ENCODE results near the gene RAPGEF6. TPM values are rescaled to one million over a fixed set of nuclear protein-coding genes. Genes with fewer than 3 reads are reported as not detected.

Gene RAPGEF6
- total RNA-seq, 6 experiments from 2014 or later: 3.7 to 9.1 (median 7.6) TPM

DNA sequence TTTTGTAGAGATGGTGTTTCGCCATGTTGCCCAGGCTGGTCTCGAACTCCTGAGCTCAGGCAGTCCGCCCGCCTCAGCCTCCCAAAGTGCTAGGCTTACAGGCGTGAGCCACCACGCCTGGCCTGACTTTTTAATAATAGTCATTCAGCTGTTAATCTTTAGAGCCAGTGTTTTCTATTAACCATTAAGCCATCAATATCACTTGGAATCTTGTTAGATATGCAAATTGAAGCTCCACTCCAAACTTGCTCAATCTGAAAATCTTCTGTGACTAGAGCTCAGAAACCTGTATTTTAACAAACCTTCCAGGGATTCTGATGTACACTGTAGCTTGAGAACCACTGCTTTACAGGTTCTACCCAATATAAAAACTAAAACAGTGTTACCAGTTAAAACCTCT is 257.7 kb downstream of the RAPGEF6 start:
- Histone ChIP-seq H3K36me3 (no peaks in the 10 kb centered on the region), H3K4me1 (peaks cover 0 to 29% (median 2%) of the 10 kb centered on the region in 4 donors), H3K27ac (no peak overlapping the region), H3K27me3 (no peaks in the 10 kb centered on the region), H3K4me3 (no peak overlapping the region), H3K9me3 (no peaks in the 10 kb centered on the region)
- intact Hi-C loops (cut with DNase I): no loop called here
- 93% methylated on average over 6 of the region's 6 CpGs for WGBS (ENCODE audit: insufficient coverage, low coverage, low lambda C conversion rate, missing lambda C conversion rate)
- no peak for DNase-seq
- ATAC-seq: no peak
- TF ChIP-seq, protein P1, sequence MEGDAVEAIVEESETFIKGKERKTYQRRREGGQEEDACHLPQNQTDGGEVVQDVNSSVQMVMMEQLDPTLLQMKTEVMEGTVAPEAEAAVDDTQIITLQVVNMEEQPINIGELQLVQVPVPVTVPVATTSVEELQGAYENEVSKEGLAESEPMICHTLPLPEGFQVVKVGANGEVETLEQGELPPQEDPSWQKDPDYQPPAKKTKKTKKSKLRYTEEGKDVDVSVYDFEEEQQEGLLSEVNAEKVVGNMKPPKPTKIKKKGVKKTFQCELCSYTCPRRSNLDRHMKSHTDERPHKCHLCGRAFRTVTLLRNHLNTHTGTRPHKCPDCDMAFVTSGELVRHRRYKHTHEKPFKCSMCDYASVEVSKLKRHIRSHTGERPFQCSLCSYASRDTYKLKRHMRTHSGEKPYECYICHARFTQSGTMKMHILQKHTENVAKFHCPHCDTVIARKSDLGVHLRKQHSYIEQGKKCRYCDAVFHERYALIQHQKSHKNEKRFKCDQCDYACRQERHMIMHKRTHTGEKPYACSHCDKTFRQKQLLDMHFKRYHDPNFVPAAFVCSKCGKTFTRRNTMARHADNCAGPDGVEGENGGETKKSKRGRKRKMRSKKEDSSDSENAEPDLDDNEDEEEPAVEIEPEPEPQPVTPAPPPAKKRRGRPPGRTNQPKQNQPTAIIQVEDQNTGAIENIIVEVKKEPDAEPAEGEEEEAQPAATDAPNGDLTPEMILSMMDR (IDR thresholded peaks at IDR 0.05): no peak
- TF ChIP-seq POLR2A (IDR thresholded peaks at IDR 0.05): no peak

DNA sequence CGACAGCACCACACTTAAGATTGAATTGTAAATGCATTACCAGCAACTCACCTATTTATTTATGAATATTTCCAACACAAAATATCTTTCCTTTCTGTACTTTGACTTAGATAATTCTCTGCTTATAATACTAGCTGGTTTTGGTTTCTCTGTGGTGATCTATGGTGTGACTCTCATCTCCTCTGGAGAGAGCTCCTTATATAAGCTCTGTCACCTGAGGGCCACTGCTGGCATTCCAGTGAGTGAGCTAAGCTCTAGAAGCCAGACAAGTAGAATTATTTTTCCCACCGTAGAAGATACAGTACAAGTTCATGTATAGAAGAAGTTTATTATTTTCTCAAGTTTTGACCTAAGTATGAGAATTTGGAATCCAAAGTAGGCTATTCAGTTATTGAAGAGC is 259.7 kb downstream of the RAPGEF6 start:
- DNase-seq (no peak), ATAC-seq (peak in 1 of 4 donors; percentile 21)
- Histone ChIP-seq H3K36me3 (no peaks in the 10 kb centered on the region), H3K9me3 (no peaks in the 10 kb centered on the region), H3K4me3 (no peak overlapping the region), H3K27ac (no peak overlapping the region), H3K27me3 (no peaks in the 10 kb centered on the region), H3K4me1 (peaks cover 0 to 15% (median 2%) of the 10 kb centered on the region in 4 donors)
- 81% methylated on average over 2 of the region's 2 CpGs for WGBS (ENCODE audit: insufficient coverage, low coverage, low lambda C conversion rate, missing lambda C conversion rate)
- TF ChIP-seq, protein P1 (IDR thresholded peaks at IDR 0.05): no peak
- TF ChIP-seq POLR2A (IDR thresholded peaks at IDR 0.05): no peak
- intact Hi-C loops (cut with DNase I): no loop called here

Small RNA genes lying within 50 kb of the gene (small RNA-seq; reads per million reads assigned to genes)
- gene RF02271: 0 reads per million in 2 experiments

Other genes starting within 250 kb of the RAPGEF6 start
- gene FNIP1, start 161.8 kb upstream of the RAPGEF6 start, total RNA-seq: 10 to 100 TPM; 14.2 to 25.2 (median 20.9) TPM

All from right lobe of liver (tissue), 6 donors.